Mesenchymal stem cell (in vitro differentiated cells and primary cell): ENCODE results near the gene TTLL8.
A peak's percentile ranks its signal among the peaks of the same experiment; 100 is the strongest.

ENCODE experiments used
- DNase-seq: peaks from one replicate; pipeline ENCODE4 v3.0.0-alpha.2; 2013
- H2AFZ ChIP-seq: one replicate; pipeline ENCODE4 v1.6.1; 2013; ENCODE audit warnings: low read depth, mild to moderate bottlenecking, control low read depth, inconsistent platforms, low read length, moderate library complexity
- H2AK5ac ChIP-seq: 2 replicates; pipeline ENCODE4 v1.6.1; 2013; ENCODE audit warnings: low read length, moderate library complexity, mild to moderate bottlenecking, inconsistent platforms; ENCODE audit not compliant: severe bottlenecking
- H2BK120ac ChIP-seq: one replicate; pipeline ENCODE4 v1.6.1; 2013; ENCODE audit warnings: low read depth, mild to moderate bottlenecking, inconsistent platforms, low read length, moderate library complexity
- H2BK12ac ChIP-seq, 2 experiments: one replicate each; pipeline ENCODE4 v1.6.1; 2013; ENCODE audit warnings: inconsistent platforms in 2 of 2, low read length in 2 of 2, mild to moderate bottlenecking in 2 of 2, moderate library complexity in 2 of 2, control low read depth in 1 of 2
- H2BK15ac ChIP-seq: one replicate; pipeline ENCODE4 v1.6.1; 2013; ENCODE audit warnings: mild to moderate bottlenecking, low read depth, inconsistent platforms; ENCODE audit not compliant: poor library complexity, severe bottlenecking
- H2BK5ac ChIP-seq: 2 replicates; pipeline ENCODE4 v1.6.1; 2013; ENCODE audit warnings: low read depth, mild to moderate bottlenecking, low read length, control low read depth, inconsistent platforms; ENCODE audit not compliant: poor library complexity, severe bottlenecking
- H3K14ac ChIP-seq, 2 experiments: one replicate each; pipeline ENCODE4 v1.6.1; 2013; ENCODE audit warnings: inconsistent platforms in 2 of 2, low read length in 2 of 2, control low read depth in 1 of 2, mild to moderate bottlenecking in 1 of 2, moderate library complexity in 1 of 2
- H3K18ac ChIP-seq, 2 experiments: one replicate each; pipeline ENCODE4 v1.6.1; 2013; ENCODE audit warnings: inconsistent platforms in 2 of 2, low read length in 2 of 2, control low read depth in 1 of 2, low read depth in 1 of 2, mild to moderate bottlenecking in 1 of 2
- H3K23ac ChIP-seq, 2 experiments: one replicate each; pipeline ENCODE4 v1.6.1; 2013; ENCODE audit warnings: inconsistent platforms in 2 of 2, low read length in 2 of 2, mild to moderate bottlenecking in 2 of 2, moderate library complexity in 2 of 2, control low read depth in 1 of 2
- H3K27ac ChIP-seq: 2 replicates; pipeline ENCODE4 v1.5.1; 2013; ENCODE audit warnings: mild to moderate bottlenecking, moderate library complexity, low read length, control low read depth, inconsistent platforms; ENCODE audit not compliant: poor library complexity, severe bottlenecking
- H3K27me3 ChIP-seq, 2 experiments: 2 replicates each; pipeline versions ENCODE4 v1.6.1 to v1.7.0; 2013; ENCODE audit warnings: low read length in 2 of 2, mild to moderate bottlenecking in 2 of 2, moderate library complexity in 2 of 2, control low read depth in 1 of 2, inconsistent platforms in 1 of 2; ENCODE audit not compliant: control insufficient read depth in 1 of 2, insufficient read depth in 1 of 2
- H3K36me3 ChIP-seq, 2 experiments: 2 replicates each; pipeline versions ENCODE4 v1.6.1 to v1.7.0; 2013; ENCODE audit warnings: low read length in 2 of 2, control low read depth in 1 of 2, inconsistent platforms in 1 of 2, low read depth in 1 of 2, mild to moderate bottlenecking in 1 of 2; ENCODE audit not compliant: insufficient read depth in 2 of 2, control insufficient read depth in 1 of 2
- H3K4ac ChIP-seq, 2 experiments: one replicate each; pipeline ENCODE4 v1.6.1; 2013; ENCODE audit warnings: inconsistent platforms in 2 of 2, low read length in 2 of 2, mild to moderate bottlenecking in 2 of 2, moderate library complexity in 2 of 2, control low read depth in 1 of 2, low read depth in 1 of 2
- H3K4me1 ChIP-seq: 2 replicates; pipeline ENCODE4 v1.6.1; 2013; ENCODE audit warnings: low read depth, low read length, control low read depth; ENCODE audit not compliant: control insufficient read depth, insufficient read depth
- H3K4me2 ChIP-seq: 2 replicates; pipeline ENCODE4 v1.6.1; 2013; ENCODE audit warnings: low read length, mild to moderate bottlenecking, inconsistent platforms; ENCODE audit not compliant: poor library complexity, severe bottlenecking
- H3K4me3 ChIP-seq, 2 experiments: 2 replicates each; pipeline versions ENCODE4 v1.5.1 to v1.7.0; 2013; ENCODE audit warnings: low read length in 2 of 2, mild to moderate bottlenecking in 2 of 2, control low read depth in 1 of 2, low read depth in 1 of 2; ENCODE audit not compliant: insufficient read depth in 1 of 2
- H3K79me1 ChIP-seq: replicated peaks from 2 replicates; pipeline ENCODE4 v1.6.1; 2013; ENCODE audit warnings: mild to moderate bottlenecking, control low read depth, low read length, inconsistent platforms; ENCODE audit not compliant: poor library complexity, severe bottlenecking
- H3K9ac ChIP-seq: 2 replicates; pipeline ENCODE4 v1.7.0; 2013; ENCODE audit warnings: mild to moderate bottlenecking, low read length, moderate library complexity
- H3K9me3 ChIP-seq: 2 replicates; pipeline ENCODE4 v1.7.0; 2013; ENCODE audit warnings: mild to moderate bottlenecking, low read length; ENCODE audit not compliant: control insufficient read depth
- H4K8ac ChIP-seq: one replicate; pipeline ENCODE4 v1.6.1; 2013; ENCODE audit warnings: inconsistent platforms, mild to moderate bottlenecking, low read length, moderate library complexity
- H4K91ac ChIP-seq: one replicate; pipeline ENCODE4 v1.6.1; 2013; ENCODE audit warnings: mild to moderate bottlenecking, low read length, inconsistent platforms
- WGBS: methylation state at CpG from one replicate; pipeline ENCODE4 v1.1.7; 2013; ENCODE audit warnings: mixed read lengths; 5-methylcytosine and 5-hydroxymethylcytosine counted together

Gene TTLL8

DNA sequence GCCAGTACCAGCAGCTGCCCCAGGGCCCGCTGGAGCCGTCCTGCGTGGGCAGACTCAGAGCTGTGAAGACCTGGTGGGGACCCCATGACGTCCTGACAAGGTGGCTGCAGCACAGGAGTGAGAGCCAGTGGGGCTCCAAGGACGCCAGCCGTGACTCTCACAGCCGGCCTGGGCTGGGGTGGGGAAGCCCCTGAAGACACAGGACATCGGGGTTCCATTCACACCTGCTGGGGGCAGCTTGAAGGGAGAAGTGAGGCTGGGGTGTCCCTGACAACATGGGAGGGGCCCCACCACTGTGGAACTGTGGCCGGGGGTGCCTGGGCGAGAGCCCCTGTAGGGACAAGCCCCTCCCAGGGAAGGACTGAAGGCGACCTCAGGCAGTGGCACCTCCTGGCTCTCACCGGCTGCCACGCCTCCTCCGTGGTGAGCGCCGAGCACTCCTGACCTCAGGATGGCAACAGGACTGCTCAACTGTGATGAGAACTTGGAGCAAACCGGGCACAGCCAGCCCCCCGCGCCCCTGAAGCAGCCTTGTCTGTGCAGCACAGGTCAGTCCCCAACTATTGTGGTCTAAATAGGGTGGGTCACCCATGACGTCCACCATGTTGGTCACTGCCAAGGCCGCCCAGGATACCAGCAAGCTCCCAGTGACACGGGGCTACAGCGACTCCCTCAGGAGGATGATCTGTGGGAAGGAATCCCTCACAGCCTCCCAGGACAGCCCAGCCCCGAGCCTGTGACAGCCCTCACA, 22.8 kb downstream of the TTLL8 start:
- no peaks in the 10 kb centered on the region for H3K79me1 ChIP-seq
- no peak overlapping the region for H3K4me2 ChIP-seq
- DNase-seq: no peak
- H2BK15ac ChIP-seq: no peak overlapping the region
- peak overlapping the region in 1 of 2 experiments; percentile 71 for H3K14ac ChIP-seq
- no peak overlapping the region for H4K91ac ChIP-seq
- no peak overlapping the region for H2BK120ac ChIP-seq
- peaks cover 11 to 59% of the 10 kb centered on the region in 2 experiments for H3K27me3 ChIP-seq
- H3K36me3 ChIP-seq: no peaks in the 10 kb centered on the region
- WGBS: 85% methylated on average over 24 of the region's 24 CpGs
- H3K4me3 ChIP-seq: no peak overlapping the region
- no peak overlapping the region for H3K27ac ChIP-seq
- no peak overlapping the region for H2BK5ac ChIP-seq
- no peak overlapping the region for H3K9ac ChIP-seq
- no peak overlapping the region for H3K4ac ChIP-seq
- no peaks in the 10 kb centered on the region for H3K4me1 ChIP-seq
- no peak overlapping the region for H2AFZ ChIP-seq
- peaks cover 20% of the 10 kb centered on the region for H3K9me3 ChIP-seq
- no peak overlapping the region for H2AK5ac ChIP-seq
- no peak overlapping the region for H4K8ac ChIP-seq
- no peak overlapping the region for H3K18ac ChIP-seq
- no peak overlapping the region for H3K23ac ChIP-seq
- no peak overlapping the region for H2BK12ac ChIP-seq

- no peak for DNase-seq
- Histone ChIP-seq H3K36me3 (no peaks in the 10 kb centered on the region), H3K9me3 (peaks cover 17% of the 10 kb centered on the region), H3K4me2 (no peak overlapping the region), H3K27ac (no peak overlapping the region), H3K23ac (no peak overlapping the region), H4K8ac (no peak overlapping the region), H3K18ac (no peak overlapping the region), H3K9ac (no peak overlapping the region), H3K14ac (no peak overlapping the region), H3K4me3 (no peak overlapping the region), H4K91ac (no peak overlapping the region), H3K4ac (no peak overlapping the region), H3K79me1 (no peaks in the 10 kb centered on the region), H2BK5ac (no peak overlapping the region), H3K27me3 (peaks cover 11 to 62% of the 10 kb centered on the region in 2 experiments), H2AK5ac (no peak overlapping the region), H2BK15ac (no peak overlapping the region), H2AFZ (no peak overlapping the region), H2BK120ac (no peak overlapping the region), H3K4me1 (peaks cover 5% of the 10 kb centered on the region), H2BK12ac (no peak overlapping the region)
- 87% methylated on average over 43 of the region's 43 CpGs for WGBS
Measured at GRCh38 chr22:50034126-50035081, 23.7 kb downstream of the TTLL8 start.

DNA sequence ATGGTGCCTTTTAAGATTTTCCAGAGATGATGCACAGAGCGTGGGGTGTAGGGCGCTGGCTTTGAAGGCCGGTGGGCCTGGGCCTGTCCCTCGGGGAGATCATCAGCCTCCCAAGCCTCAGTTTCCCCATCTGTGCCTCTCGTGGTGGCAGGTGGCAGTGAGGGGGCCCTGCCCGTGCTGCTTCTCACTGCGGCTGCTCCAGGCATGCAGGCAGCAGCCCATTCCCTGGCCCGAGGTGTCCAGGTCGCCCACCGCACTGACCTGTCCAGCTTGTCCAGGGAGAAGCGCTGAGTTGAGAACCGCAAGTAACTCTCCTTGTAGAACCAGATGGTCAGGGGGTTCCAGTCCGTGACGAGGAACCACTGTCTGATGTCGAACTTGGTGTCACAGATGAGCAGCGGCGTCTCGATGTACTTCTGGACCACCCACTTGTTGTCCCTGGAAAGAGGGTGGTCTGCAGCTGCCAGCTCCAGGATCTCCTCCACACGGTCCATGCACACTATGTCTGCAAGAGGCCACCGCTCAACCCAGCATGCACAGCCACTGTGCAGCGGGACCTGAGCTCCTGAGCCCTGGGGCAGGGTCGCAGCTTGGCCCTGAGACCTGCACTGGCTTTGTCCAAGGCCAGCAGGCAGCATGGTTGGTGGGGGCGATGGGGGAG, 25.0 kb downstream of the TTLL8 start:
- no peak overlapping the region for H2AFZ ChIP-seq
- H3K27me3 ChIP-seq: peaks cover 11 to 57% of the 10 kb centered on the region in 2 experiments
- 91% methylated on average over 22 of the region's 23 CpGs for WGBS
- no peak overlapping the region for H3K4ac ChIP-seq
- H3K18ac ChIP-seq: no peak overlapping the region
- no peak overlapping the region for H2BK5ac ChIP-seq
- peaks cover 5% of the 10 kb centered on the region for H3K9me3 ChIP-seq
- H3K9ac ChIP-seq: no peak overlapping the region
- no peaks in the 10 kb centered on the region for H3K36me3 ChIP-seq
- H2BK120ac ChIP-seq: no peak overlapping the region
- H3K27ac ChIP-seq: no peak overlapping the region
- no peak overlapping the region for H3K14ac ChIP-seq
- H4K8ac ChIP-seq: no peak overlapping the region
- no peak overlapping the region for H2BK15ac ChIP-seq
- no peak overlapping the region for H3K23ac ChIP-seq
- H3K4me1 ChIP-seq: peaks cover 5% of the 10 kb centered on the region
- no peak overlapping the region for H3K4me2 ChIP-seq
- H2BK12ac ChIP-seq: no peak overlapping the region
- H3K4me3 ChIP-seq: no peak overlapping the region
- DNase-seq: no peak
- no peak overlapping the region for H2AK5ac ChIP-seq
- H4K91ac ChIP-seq: no peak overlapping the region
- no peaks in the 10 kb centered on the region for H3K79me1 ChIP-seq
